ENCODE measurements around the gene MAPK10. TPM values are rescaled to one million over a fixed set of nuclear protein-coding genes. Genes with fewer than 3 reads are reported as not detected.

Gene MAPK10
- total and polyA plus RNA-seq, 10 of the 15 experiments (the other 5 are each of a cell fraction or from before 2014, with no cell fraction given) = 1.1 to 4.2 (median 2.4) TPM

DNA sequence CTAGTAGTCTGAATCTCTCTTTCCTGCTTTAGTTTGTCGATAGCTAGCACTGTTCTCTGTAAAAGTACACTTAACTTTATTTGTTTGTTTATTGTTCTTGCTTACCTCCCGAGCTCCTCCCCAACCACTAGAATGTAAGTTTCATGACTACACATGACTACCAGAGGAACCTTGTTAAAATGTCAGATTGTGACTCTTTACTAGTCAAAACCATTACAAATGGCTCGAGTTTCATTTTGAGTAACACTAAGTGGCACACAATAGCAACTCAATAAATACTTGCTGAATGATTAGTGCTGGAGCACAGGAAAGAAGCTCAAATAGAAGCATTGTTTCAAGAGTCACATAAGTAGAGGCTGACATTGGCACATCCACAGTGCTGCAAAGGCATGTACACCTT lies 116.1 kb downstream of the MAPK10 start (continued):
- TF ChIP-seq, protein P1, sequence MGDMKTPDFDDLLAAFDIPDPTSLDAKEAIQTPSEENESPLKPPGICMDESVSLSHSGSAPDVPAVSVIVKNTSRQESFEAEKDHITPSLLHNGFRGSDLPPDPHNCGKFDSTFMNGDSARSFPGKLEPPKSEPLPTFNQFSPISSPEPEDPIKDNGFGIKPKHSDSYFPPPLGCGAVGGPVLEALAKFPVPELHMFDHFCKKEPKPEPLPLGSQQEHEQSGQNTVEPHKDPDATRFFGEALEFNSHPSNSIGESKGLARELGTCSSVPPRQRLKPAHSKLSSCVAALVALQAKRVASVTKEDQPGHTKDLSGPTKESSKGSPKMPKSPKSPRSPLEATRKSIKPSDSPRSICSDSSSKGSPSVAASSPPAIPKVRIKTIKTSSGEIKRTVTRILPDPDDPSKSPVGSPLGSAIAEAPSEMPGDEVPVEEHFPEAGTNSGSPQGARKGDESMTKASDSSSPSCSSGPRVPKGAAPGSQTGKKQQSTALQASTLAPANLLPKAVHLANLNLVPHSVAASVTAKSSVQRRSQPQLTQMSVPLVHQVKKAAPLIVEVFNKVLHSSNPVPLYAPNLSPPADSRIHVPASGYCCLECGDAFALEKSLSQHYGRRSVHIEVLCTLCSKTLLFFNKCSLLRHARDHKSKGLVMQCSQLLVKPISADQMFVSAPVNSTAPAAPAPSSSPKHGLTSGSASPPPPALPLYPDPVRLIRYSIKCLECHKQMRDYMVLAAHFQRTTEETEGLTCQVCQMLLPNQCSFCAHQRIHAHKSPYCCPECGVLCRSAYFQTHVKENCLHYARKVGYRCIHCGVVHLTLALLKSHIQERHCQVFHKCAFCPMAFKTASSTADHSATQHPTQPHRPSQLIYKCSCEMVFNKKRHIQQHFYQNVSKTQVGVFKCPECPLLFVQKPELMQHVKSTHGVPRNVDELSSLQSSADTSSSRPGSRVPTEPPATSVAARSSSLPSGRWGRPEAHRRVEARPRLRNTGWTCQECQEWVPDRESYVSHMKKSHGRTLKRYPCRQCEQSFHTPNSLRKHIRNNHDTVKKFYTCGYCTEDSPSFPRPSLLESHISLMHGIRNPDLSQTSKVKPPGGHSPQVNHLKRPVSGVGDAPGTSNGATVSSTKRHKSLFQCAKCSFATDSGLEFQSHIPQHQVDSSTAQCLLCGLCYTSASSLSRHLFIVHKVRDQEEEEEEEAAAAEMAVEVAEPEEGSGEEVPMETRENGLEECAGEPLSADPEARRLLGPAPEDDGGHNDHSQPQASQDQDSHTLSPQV (IDR thresholded peaks at IDR 0.05) = no peak
- no peak for TF ChIP-seq TCF7 (IDR thresholded peaks at IDR 0.05; ENCODE audit: borderline replicate concordance)
- no peak for TF ChIP-seq USF1 (IDR thresholded peaks at IDR 0.05; ENCODE audit: borderline replicate concordance, extremely low read length, insufficient read depth, low read depth, low read length)
- TF ChIP-seq ASH2L (IDR thresholded peaks at IDR 0.05; ENCODE audit: borderline replicate concordance, low read depth) = no peak
- no peak for TF ChIP-seq SP1 (IDR thresholded peaks at IDR 0.05; ENCODE audit: low read depth, low read length)
- no peak for TF ChIP-seq MXI1 (IDR thresholded peaks at IDR 0.05; ENCODE audit: low read depth, low read length)

GRCh38 chr4:86242677-86243076 lies 117.2 kb downstream of the MAPK10 start:
- Histone ChIP-seq H3K36me3 (ENCODE audit: control insufficient read depth in 2 of 2, insufficient read depth in 2 of 2, low read length in 1 of 2) (no peaks in the 10 kb centered on the region), H3K4me1 (ENCODE audit: control insufficient read depth, insufficient read depth, low read length) (no peaks in the 10 kb centered on the region), H3K9ac (ENCODE audit: control insufficient read depth, insufficient read depth, low read length) (no peak overlapping the region), H3K27ac (ENCODE audit: control insufficient read depth, insufficient read depth) (no peak overlapping the region), H4K20me1 (ENCODE audit: control insufficient read depth, insufficient read depth) (no peaks in the 10 kb centered on the region), H2AFZ (ENCODE audit: control insufficient read depth, low read depth, low read length) (no peak overlapping the region), H3K4me3 (no peak overlapping the region), H3K79me2 (ENCODE audit: control insufficient read depth, insufficient read depth, low read length) (no peaks in the 10 kb centered on the region), H3K27me3 (replicated peaks in 1 of 2; ENCODE audit: control insufficient read depth in 2 of 2, insufficient read depth in 2 of 2, low read length in 1 of 2) (no peaks in the 10 kb centered on the region), H3K4me2 (ENCODE audit: control insufficient read depth, insufficient read depth) (no peak overlapping the region), H3K9me3 (replicated peaks; ENCODE audit: control insufficient read depth, insufficient read depth, low read length) (no peaks in the 10 kb centered on the region; the same call in 2 of the 3 replicates)
- no peak for ATAC-seq
- in situ Hi-C loops (cut with MboI) = no loop called here
- intact Hi-C loops (cut with micrococcal nuclease; ENCODE audit: unreplicated experiment) = no loop called here
- POLR2A ChIA-PET = no interaction called here
- SMC1A ChIA-PET (ENCODE audit: uncharacterized antibody, unreplicated experiment) = no interaction called here
- no TSS peak for BruUV-seq (replicated peaks)
- no peak for FAIRE-seq
- no peak for DNase-seq (ENCODE audit: low read depth, low spot score)
- CTCF ChIA-PET = no interaction called here
- WGBS (ENCODE audit: insufficient coverage, insufficient replicate concordance, low lambda C conversion rate, missing lambda C conversion rate) = 55% methylated on average over 13 of the region's 14 CpGs
- RAD21 ChIA-PET (ENCODE audit: unreplicated experiment) = no interaction called here
- TF ChIP-seq ZBED1 (IDR thresholded peaks at IDR 0.05; ENCODE audit: borderline replicate concordance) (no peak), CREB1 (IDR thresholded peaks at IDR 0.05; ENCODE audit: low read depth) (no peak)
- TF ChIP-seq, protein P1 (IDR thresholded peaks at IDR 0.05) = no peak
- TF ChIP-seq, protein P2, sequence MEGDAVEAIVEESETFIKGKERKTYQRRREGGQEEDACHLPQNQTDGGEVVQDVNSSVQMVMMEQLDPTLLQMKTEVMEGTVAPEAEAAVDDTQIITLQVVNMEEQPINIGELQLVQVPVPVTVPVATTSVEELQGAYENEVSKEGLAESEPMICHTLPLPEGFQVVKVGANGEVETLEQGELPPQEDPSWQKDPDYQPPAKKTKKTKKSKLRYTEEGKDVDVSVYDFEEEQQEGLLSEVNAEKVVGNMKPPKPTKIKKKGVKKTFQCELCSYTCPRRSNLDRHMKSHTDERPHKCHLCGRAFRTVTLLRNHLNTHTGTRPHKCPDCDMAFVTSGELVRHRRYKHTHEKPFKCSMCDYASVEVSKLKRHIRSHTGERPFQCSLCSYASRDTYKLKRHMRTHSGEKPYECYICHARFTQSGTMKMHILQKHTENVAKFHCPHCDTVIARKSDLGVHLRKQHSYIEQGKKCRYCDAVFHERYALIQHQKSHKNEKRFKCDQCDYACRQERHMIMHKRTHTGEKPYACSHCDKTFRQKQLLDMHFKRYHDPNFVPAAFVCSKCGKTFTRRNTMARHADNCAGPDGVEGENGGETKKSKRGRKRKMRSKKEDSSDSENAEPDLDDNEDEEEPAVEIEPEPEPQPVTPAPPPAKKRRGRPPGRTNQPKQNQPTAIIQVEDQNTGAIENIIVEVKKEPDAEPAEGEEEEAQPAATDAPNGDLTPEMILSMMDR (IDR thresholded peaks at IDR 0.05 in 2 of 3, conservative IDR thresholded peaks at IDR 0.05 in 1 of 3; ENCODE audit: control insufficient read depth in 2 of 3, extremely low read depth in 1 of 3, insufficient read depth in 1 of 3, low read depth in 3 of 3, low read length in 3 of 3) = no peak

All from GM12878 (cell line).